NT2/D1 (cell line): ENCODE measurements around the gene SGSM1.
A peak's percentile ranks its signal among the peaks of the same experiment; 100 is the strongest.

Experiments used
- DNase-seq: peaks from one replicate; pipeline ENCODE4 v3.0.0-alpha.2; 2011; ENCODE audit warnings: low read depth, low spot score
- H3K27me3 ChIP-seq: 2 replicates; pipeline ENCODE4 v1.6.0; 2011; ENCODE audit warnings: mild to moderate bottlenecking; ENCODE audit not compliant: insufficient read length, insufficient read depth
- H3K36me3 ChIP-seq: 2 replicates; pipeline ENCODE4 v1.6.1; 2011; ENCODE audit warnings: mild to moderate bottlenecking, low read length, mixed read lengths; ENCODE audit not compliant: insufficient read depth, insufficient read length
- H3K4me1 ChIP-seq: 2 replicates; pipeline ENCODE4 v1.5.1; 2011; ENCODE audit not compliant: insufficient read depth, insufficient read length
- H3K4me3 ChIP-seq: 2 replicates; pipeline ENCODE4 v1.5.1; 2011; ENCODE audit warnings: low read depth; ENCODE audit not compliant: insufficient read length
- H3K9ac ChIP-seq: 2 replicates; pipeline ENCODE4 v1.6.0; 2011; ENCODE audit warnings: low read depth; ENCODE audit not compliant: insufficient read length
- H3K9me3 ChIP-seq: 2 replicates; pipeline ENCODE4 v1.5.1; 2011; ENCODE audit warnings: mild to moderate bottlenecking, low read length; ENCODE audit not compliant: insufficient read depth
- SUZ12 ChIP-seq: IDR thresholded peaks from 2 replicates; pipeline ENCODE4 v1.6.1; 2011; ENCODE audit not compliant: insufficient read length, insufficient read depth; ENCODE audit errors: extremely low read depth
- YY1 ChIP-seq: IDR thresholded peaks from 2 replicates; pipeline ENCODE4 v1.6.1; 2011; ENCODE audit not compliant: insufficient read length, insufficient read depth
- ZNF274 ChIP-seq: IDR thresholded peaks from 2 replicates; pipeline ENCODE4 v1.6.1; 2011; ENCODE audit warnings: mild to moderate bottlenecking, low read depth, low read length

Gene SGSM1

GRCh38 chr22:24805790-24806662, at the start of gene SGSM1:
SGSM1 (plus strand) TSS chr22:24806211; CDS start chr22:24806326, 115 bp downstream.
- Histone ChIP-seq H3K36me3 (no peaks in the 10 kb centered on the region), H3K4me1 (no peaks in the 10 kb centered on the region), H3K27me3 (no peaks in the 10 kb centered on the region), H3K9ac (peak within 1 kb of the TSS; percentile 68), H3K9me3 (no peaks in the 10 kb centered on the region), H3K4me3 (peak within 1 kb of the TSS; percentile 44)
- DNase-seq, result peak; percentile 69
- TF ChIP-seq YY1, result no peak
- TF ChIP-seq SUZ12, result no peak
- TF ChIP-seq ZNF274, result no peak

- H3K27me3 ChIP-seq, result no peaks in the 10 kb centered on the region
- TF ChIP-seq SUZ12 (no peak), YY1 (no peak), ZNF274 (no peak)
- H3K9ac ChIP-seq, result no peak overlapping the region
- no peaks in the 10 kb centered on the region for H3K9me3 ChIP-seq
- no peaks in the 10 kb centered on the region for H3K36me3 ChIP-seq
- no peak overlapping the region for H3K4me3 ChIP-seq
- H3K4me1 ChIP-seq, result peaks cover 9% of the 10 kb centered on the region
- DNase-seq, result peak; percentile 23
These were observed 47.7 kb upstream of the SGSM1 start for GRCh38 chr22:24758164-24758799.

GRCh38 chr22:24759765-24760164, 46.2 kb upstream of the SGSM1 start:
- no peaks in the 10 kb centered on the region for H3K27me3 ChIP-seq
- peaks cover 9% of the 10 kb centered on the region for H3K4me1 ChIP-seq
- no peak overlapping the region for H3K4me3 ChIP-seq
- no peak overlapping the region for H3K9ac ChIP-seq
- H3K36me3 ChIP-seq, result no peaks in the 10 kb centered on the region
- DNase-seq, result no peak
- H3K9me3 ChIP-seq, result no peaks in the 10 kb centered on the region
- TF ChIP-seq SUZ12, result no peak
- TF ChIP-seq ZNF274, result no peak
- TF ChIP-seq YY1, result no peak

GRCh38 chr22:24760708-24761306, 45.2 kb upstream of the SGSM1 start:
- Histone ChIP-seq H3K4me1 (peaks cover 9% of the 10 kb centered on the region), H3K27me3 (no peaks in the 10 kb centered on the region), H3K9me3 (no peaks in the 10 kb centered on the region), H3K36me3 (no peaks in the 10 kb centered on the region), H3K4me3 (no peak overlapping the region), H3K9ac (no peak overlapping the region)
- DNase-seq, result no peak
- TF ChIP-seq ZNF274 (no peak), SUZ12 (no peak), YY1 (no peak)

- no peak for DNase-seq
- H3K4me3 ChIP-seq, result no peak overlapping the region
- TF ChIP-seq YY1 (no peak), ZNF274 (no peak), SUZ12 (no peak)
- no peak overlapping the region for H3K9ac ChIP-seq
- H3K27me3 ChIP-seq, result no peaks in the 10 kb centered on the region
- H3K4me1 ChIP-seq, result peaks cover 9% of the 10 kb centered on the region
- H3K9me3 ChIP-seq, result no peaks in the 10 kb centered on the region
- H3K36me3 ChIP-seq, result no peaks in the 10 kb centered on the region
These were observed 43.9 kb upstream of the SGSM1 start for GRCh38 chr22:24761888-24762675.

GRCh38 chr22:24763872-24764485, 42.0 kb upstream of the SGSM1 start:
- no peak for TF ChIP-seq YY1
- TF ChIP-seq ZNF274, result no peak
- TF ChIP-seq SUZ12, result no peak
- no peak for DNase-seq
- peaks cover 9% of the 10 kb centered on the region for H3K4me1 ChIP-seq
- no peaks in the 10 kb centered on the region for H3K9me3 ChIP-seq
- no peak overlapping the region for H3K9ac ChIP-seq
- H3K4me3 ChIP-seq, result no peak overlapping the region
- no peaks in the 10 kb centered on the region for H3K27me3 ChIP-seq
- no peaks in the 10 kb centered on the region for H3K36me3 ChIP-seq
